SK-N-SH treated with all-trans-retinoic acid at 6 μM for 48 hours (cell line): ENCODE measurements around the gene IL36A.

ENCODE experiments used
- ATAC-seq: fragments of 200-7000 bp; cut with Tn5 transposase; 3 replicates; pipeline ENCODE4 v1.9.1; 2020; ENCODE audit warnings: mild to moderate bottlenecking, moderate library complexity
- ARNTL ChIP-seq: fragments of 450-650 bp; formaldehyde crosslinking; IDR thresholded peaks from 2 replicates; pipeline ENCODE4 v1.5.0; 2020; ENCODE audit warnings: low read depth, mild to moderate bottlenecking, moderate library complexity, borderline replicate concordance
- BACH2 ChIP-seq: fragments of 250-450 bp; sonication (Bioruptor Pico); IDR thresholded peaks from 2 replicates; pipeline ENCODE4 v1.9.0; 2021; ENCODE audit warnings: mild to moderate bottlenecking, borderline replicate concordance
- CSDC2 ChIP-seq: fragments of 250-450 bp; sonication (Bioruptor Pico); IDR thresholded peaks from 2 replicates; pipeline ENCODE4 v1.5.0; 2020; ENCODE audit warnings: mild to moderate bottlenecking, moderate library complexity
- ESRRG ChIP-seq: fragments of 250-450 bp; sonication (Bioruptor Pico); IDR thresholded peaks from 2 replicates; pipeline ENCODE4 v1.6.1; 2021; ENCODE audit warnings: mild to moderate bottlenecking
- GLIS3 ChIP-seq: fragments of 250-450 bp; sonication (Bioruptor Pico); IDR thresholded peaks from 2 replicates; pipeline ENCODE4 v1.5.0; 2020; ENCODE audit warnings: mild to moderate bottlenecking, moderate library complexity
- ISL1 ChIP-seq: fragments of 250-450 bp; sonication (Bioruptor Pico); IDR thresholded peaks from 2 replicates; pipeline ENCODE4 v2.1.2; 2022; ENCODE audit warnings: mild to moderate bottlenecking, moderate library complexity
- OSR1 ChIP-seq: fragments of 250-450 bp; sonication (Bioruptor Pico); IDR thresholded peaks from 2 replicates; pipeline ENCODE4 v1.8.0; 2022; ENCODE audit warnings: moderate library complexity, mild to moderate bottlenecking, inconsistent platforms
- RARB ChIP-seq: fragments of 250-450 bp; sonication (Bioruptor Pico); IDR thresholded peaks from 2 replicates; pipeline ENCODE4 v1.8.0; 2021; ENCODE audit warnings: mild to moderate bottlenecking, moderate library complexity
- SNAI2 ChIP-seq: fragments of 250-450 bp; sonication (Bioruptor Pico); IDR thresholded peaks from 2 replicates; pipeline ENCODE4 v1.5.0; 2020; ENCODE audit warnings: mild to moderate bottlenecking, moderate library complexity
- TCF4 ChIP-seq: fragments of 250-450 bp; sonication (Bioruptor Pico); IDR thresholded peaks from 2 replicates; pipeline ENCODE4 v1.8.0; 2021; ENCODE audit warnings: mild to moderate bottlenecking, moderate library complexity, borderline replicate concordance
- ZC3H10 ChIP-seq: fragments of 250-450 bp; sonication (Bioruptor Pico); IDR thresholded peaks from 2 replicates; pipeline ENCODE4 v1.5.1; 2021; ENCODE audit warnings: mild to moderate bottlenecking, moderate library complexity
- ZFP3 ChIP-seq: fragments of 250-450 bp; sonication (Bioruptor Pico); IDR thresholded peaks from 2 replicates; pipeline ENCODE4 v1.5.0; 2020; ENCODE audit warnings: mild to moderate bottlenecking, moderate library complexity
- ZFP30 ChIP-seq: fragments of 450-650 bp; formaldehyde crosslinking; IDR thresholded peaks from 2 replicates; pipeline ENCODE4 v1.5.0; 2022; ENCODE audit warnings: mild to moderate bottlenecking, moderate library complexity
- ZNF565 ChIP-seq: fragments of 450-650 bp; formaldehyde crosslinking; conservative IDR thresholded peaks from 2 replicates; pipeline ENCODE4 v1.5.0; 2020; ENCODE audit warnings: low read depth, mild to moderate bottlenecking, moderate library complexity
- ZNF70 ChIP-seq: fragments of 450-650 bp; formaldehyde crosslinking; IDR thresholded peaks from 2 replicates; pipeline ENCODE4 v1.5.0; 2020; ENCODE audit warnings: mild to moderate bottlenecking, moderate library complexity
- ZNF8 ChIP-seq: fragments of 450-650 bp; formaldehyde crosslinking; IDR thresholded peaks from 2 replicates; pipeline ENCODE4 v1.5.0; 2020; ENCODE audit warnings: mild to moderate bottlenecking, moderate library complexity
- TF ChIP-seq, protein P1 (sequence below): fragments of 250-450 bp; sonication (Bioruptor Pico); IDR thresholded peaks from 2 replicates; pipeline ENCODE4 v1.5.0; 2020; ENCODE audit warnings: mild to moderate bottlenecking, moderate library complexity
- TF ChIP-seq, protein P2 (sequence below): fragments of 250-450 bp; sonication (Bioruptor Pico); IDR thresholded peaks from 2 replicates; pipeline ENCODE4 v1.8.0; 2020; ENCODE audit warnings: mild to moderate bottlenecking, moderate library complexity, borderline replicate concordance
- TF ChIP-seq, protein P3 (sequence below): fragments of 250-450 bp; sonication (Bioruptor Pico); IDR thresholded peaks from 2 replicates; pipeline ENCODE4 v1.5.1; 2020; ENCODE audit warnings: low read depth, mild to moderate bottlenecking, moderate library complexity
- TF ChIP-seq, protein P4 (sequence below): fragments of 250-450 bp; sonication (Bioruptor Pico); IDR thresholded peaks from 2 replicates; pipeline ENCODE4 v1.5.1; 2021; ENCODE audit warnings: mild to moderate bottlenecking, moderate library complexity

The IL36A gene

DNA sequence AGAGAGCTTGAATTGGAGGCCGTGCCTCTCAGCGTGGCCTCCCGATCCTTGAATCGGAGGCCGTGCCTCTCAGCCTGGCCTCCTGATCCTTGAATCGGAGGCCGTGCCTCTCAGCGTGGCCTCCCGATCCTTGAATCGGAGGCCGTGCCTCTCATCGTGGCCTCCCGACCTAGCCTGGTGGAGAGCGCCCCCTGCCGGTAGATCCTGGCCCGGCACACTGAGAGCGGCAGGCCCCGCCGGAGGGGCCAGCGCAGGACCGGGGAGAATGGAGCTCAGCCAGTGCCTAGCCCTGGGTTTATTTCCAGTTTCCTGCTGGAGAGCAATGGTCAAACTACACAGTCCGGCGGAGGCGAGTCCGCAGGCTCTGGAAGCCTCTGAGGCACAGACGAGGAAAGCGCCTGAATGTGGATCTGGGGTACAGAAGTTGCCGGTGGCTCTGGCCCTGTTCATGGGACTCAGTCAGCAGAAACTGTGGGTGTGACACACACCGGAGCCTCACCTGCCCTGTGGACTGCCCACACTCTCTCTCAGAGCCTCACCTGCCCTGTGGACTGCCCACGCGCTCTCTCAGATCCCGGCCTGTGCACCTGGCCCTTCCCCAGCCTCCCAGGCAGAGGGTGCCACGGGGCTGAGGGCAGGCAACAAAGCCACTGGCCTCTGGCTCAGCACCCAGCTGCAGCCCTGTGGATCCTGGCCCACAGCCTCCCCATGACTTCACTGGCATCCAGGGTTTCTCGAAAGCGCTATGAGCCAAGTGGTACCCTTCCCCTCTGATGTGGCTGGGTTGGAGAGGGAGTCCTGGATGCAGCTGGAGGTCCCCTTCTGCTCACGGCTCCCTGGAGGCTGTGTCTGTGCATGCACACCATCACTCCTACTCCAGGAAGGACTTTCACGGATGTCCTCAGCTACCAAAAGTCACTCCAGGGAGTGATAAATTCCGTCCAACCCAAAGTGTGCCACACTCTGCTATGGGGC lies 45.9 kb downstream of the IL36A start:
- ATAC-seq = no peak
- TF ChIP-seq ZNF70 (CRISPR knock-in tag) (no peak), SNAI2 (CRISPR knock-in tag) (no peak)

DNA sequence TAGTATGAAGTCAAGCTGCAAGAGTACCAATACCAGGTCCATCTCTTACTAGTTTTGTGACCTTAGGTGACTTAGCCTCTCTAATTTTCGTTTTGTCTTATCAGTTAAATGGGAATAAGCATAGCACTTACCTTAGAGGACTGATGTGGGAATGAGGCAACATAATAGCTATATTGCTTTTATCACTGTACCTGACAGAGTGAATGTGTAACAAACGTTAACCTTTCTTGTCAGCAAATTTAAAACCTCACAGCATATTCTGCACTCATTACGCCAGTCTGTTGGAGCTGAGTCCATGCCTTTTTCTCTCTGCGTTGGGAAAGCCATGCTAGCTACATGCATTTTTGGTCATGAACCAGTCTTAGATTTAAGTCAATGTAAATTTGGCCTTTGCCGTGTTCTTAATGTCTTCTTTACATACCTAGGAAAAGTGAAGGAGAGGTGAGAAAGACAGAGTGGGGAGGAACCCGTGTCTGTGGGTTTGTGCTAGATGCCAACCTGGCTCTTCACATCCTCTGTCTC lies 47.2 kb downstream of the IL36A start, which contains the start of gene IL36B:
IL36B (minus strand) TSS at position 472 of the 522 bp plus-strand sequence.
- ATAC-seq = no peak
- TF ChIP-seq, protein P1, sequence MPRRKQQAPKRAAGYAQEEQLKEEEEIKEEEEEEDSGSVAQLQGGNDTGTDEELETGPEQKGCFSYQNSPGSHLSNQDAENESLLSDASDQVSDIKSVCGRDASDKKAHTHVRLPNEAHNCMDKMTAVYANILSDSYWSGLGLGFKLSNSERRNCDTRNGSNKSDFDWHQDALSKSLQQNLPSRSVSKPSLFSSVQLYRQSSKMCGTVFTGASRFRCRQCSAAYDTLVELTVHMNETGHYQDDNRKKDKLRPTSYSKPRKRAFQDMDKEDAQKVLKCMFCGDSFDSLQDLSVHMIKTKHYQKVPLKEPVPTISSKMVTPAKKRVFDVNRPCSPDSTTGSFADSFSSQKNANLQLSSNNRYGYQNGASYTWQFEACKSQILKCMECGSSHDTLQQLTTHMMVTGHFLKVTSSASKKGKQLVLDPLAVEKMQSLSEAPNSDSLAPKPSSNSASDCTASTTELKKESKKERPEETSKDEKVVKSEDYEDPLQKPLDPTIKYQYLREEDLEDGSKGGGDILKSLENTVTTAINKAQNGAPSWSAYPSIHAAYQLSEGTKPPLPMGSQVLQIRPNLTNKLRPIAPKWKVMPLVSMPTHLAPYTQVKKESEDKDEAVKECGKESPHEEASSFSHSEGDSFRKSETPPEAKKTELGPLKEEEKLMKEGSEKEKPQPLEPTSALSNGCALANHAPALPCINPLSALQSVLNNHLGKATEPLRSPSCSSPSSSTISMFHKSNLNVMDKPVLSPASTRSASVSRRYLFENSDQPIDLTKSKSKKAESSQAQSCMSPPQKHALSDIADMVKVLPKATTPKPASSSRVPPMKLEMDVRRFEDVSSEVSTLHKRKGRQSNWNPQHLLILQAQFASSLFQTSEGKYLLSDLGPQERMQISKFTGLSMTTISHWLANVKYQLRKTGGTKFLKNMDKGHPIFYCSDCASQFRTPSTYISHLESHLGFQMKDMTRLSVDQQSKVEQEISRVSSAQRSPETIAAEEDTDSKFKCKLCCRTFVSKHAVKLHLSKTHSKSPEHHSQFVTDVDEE (CRISPR knock-in tag) = no peak
- TF ChIP-seq CSDC2 (CRISPR knock-in tag) = no peak
- TF ChIP-seq ZC3H10 (CRISPR knock-in tag) = no peak
- TF ChIP-seq ZNF565 (CRISPR knock-in tag) = no peak
- no peak for TF ChIP-seq BACH2
- no peak for TF ChIP-seq RARB
- no peak for TF ChIP-seq SNAI2 (CRISPR knock-in tag)
- TF ChIP-seq ESRRG (CRISPR knock-in tag) = no peak
- TF ChIP-seq ZNF8 = no peak
- no peak for TF ChIP-seq OSR1 (CRISPR knock-in tag)
- TF ChIP-seq, protein P2, sequence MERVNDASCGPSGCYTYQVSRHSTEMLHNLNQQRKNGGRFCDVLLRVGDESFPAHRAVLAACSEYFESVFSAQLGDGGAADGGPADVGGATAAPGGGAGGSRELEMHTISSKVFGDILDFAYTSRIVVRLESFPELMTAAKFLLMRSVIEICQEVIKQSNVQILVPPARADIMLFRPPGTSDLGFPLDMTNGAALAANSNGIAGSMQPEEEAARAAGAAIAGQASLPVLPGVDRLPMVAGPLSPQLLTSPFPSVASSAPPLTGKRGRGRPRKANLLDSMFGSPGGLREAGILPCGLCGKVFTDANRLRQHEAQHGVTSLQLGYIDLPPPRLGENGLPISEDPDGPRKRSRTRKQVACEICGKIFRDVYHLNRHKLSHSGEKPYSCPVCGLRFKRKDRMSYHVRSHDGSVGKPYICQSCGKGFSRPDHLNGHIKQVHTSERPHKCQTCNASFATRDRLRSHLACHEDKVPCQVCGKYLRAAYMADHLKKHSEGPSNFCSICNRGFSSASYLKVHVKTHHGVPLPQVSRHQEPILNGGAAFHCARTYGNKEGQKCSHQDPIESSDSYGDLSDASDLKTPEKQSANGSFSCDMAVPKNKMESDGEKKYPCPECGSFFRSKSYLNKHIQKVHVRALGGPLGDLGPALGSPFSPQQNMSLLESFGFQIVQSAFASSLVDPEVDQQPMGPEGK (CRISPR knock-in tag) = no peak
- TF ChIP-seq ZFP30 (CRISPR knock-in tag) = no peak

DNA sequence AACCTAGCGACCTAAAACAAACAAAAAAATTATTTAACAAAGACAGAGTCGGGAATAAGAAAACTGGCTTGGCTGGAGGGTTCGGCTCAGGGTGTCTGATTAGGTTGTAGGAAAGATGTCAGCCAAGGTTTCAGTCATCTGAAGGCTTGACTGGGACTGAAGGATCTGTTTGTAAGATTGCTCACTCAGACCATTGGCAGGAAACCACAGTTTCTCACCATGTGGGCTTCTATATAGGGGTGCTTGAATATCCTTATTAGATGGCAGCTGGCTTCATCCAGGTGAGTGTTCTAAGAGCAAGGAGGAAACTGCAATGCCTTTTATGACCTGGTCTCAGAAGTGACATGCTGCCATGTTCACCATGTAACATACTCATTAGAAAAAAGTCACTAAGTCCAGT lies 48.4 kb downstream of the IL36A start:
- ATAC-seq = no peak
- TF ChIP-seq GLIS3 (CRISPR knock-in tag) (no peak), ZNF565 (CRISPR knock-in tag) (no peak), ZFP30 (CRISPR knock-in tag) (no peak), ISL1 (CRISPR knock-in tag) (no peak), TCF4 (CRISPR knock-in tag) (no peak), SNAI2 (CRISPR knock-in tag) (no peak), ARNTL (no peak), ZC3H10 (CRISPR knock-in tag) (no peak), OSR1 (CRISPR knock-in tag) (no peak), ZNF8 (no peak), ZFP3 (CRISPR knock-in tag) (no peak), BACH2 (no peak), RARB (no peak)
- TF ChIP-seq, protein P3, sequence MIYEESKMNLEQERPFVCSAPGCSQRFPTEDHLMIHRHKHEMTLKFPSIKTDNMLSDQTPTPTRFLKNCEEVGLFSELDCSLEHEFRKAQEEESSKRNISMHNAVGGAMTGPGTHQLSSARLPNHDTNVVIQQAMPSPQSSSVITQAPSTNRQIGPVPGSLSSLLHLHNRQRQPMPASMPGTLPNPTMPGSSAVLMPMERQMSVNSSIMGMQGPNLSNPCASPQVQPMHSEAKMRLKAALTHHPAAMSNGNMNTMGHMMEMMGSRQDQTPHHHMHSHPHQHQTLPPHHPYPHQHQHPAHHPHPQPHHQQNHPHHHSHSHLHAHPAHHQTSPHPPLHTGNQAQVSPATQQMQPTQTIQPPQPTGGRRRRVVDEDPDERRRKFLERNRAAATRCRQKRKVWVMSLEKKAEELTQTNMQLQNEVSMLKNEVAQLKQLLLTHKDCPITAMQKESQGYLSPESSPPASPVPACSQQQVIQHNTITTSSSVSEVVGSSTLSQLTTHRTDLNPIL (CRISPR knock-in tag) = no peak
- TF ChIP-seq, protein P2 (CRISPR knock-in tag) = no peak
- TF ChIP-seq, protein P4, sequence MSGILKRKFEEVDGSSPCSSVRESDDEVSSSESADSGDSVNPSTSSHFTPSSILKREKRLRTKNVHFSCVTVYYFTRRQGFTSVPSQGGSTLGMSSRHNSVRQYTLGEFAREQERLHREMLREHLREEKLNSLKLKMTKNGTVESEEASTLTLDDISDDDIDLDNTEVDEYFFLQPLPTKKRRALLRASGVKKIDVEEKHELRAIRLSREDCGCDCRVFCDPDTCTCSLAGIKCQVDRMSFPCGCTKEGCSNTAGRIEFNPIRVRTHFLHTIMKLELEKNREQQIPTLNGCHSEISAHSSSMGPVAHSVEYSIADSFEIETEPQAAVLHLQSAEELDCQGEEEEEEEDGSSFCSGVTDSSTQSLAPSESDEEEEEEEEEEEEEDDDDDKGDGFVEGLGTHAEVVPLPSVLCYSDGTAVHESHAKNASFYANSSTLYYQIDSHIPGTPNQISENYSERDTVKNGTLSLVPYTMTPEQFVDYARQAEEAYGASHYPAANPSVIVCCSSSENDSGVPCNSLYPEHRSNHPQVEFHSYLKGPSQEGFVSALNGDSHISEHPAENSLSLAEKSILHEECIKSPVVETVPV (CRISPR knock-in tag) = no peak
- TF ChIP-seq, protein P1 (CRISPR knock-in tag) = no peak
